NCI-H460 (cell line): Measurements from ENCODE around the gene ZNRF3. TPM values are rescaled to one million over a fixed set of nuclear protein-coding genes. Genes with fewer than 3 reads are reported as not detected.
"Not testable (repeated sequence)": the region's sequence is repeated elsewhere in the genome, so short reads cannot be mapped to it uniquely, and the experiment has no call there.

Source experiments
- DNase-seq: peaks from one replicate; pipeline ENCODE4 v3.0.0-alpha.2; 2016; ENCODE audit warnings: low read depth; ENCODE audit errors: extremely low read depth
- total RNA-seq: library from RNA; depleted of rRNA; stranded (reverse); fragments of >200 nt; shearing (Covaris generic); gene quantifications from 2 replicates; pipeline ENCODE4 v1.2.3, GENCODE V29; 2014

The ZNRF3 gene
- total RNA-seq, 1 experiment from 2014 or later = 2.8 TPM

GRCh38 chr22:28927630-28928029 lies 44.3 kb downstream of the ZNRF3 start:
- no peak for DNase-seq

GRCh38 chr22:28929197-28929596 lies 45.8 kb downstream of the ZNRF3 start:
- no peak for DNase-seq

GRCh38 chr22:28930357-28931007 lies 47.1 kb downstream of the ZNRF3 start:
- no peak for DNase-seq

- no peak for DNase-seq
Measured at GRCh38 chr22:28931844-28932567, 48.6 kb downstream of the ZNRF3 start.

GRCh38 chr22:28933321-28933720 lies 49.9 kb downstream of the ZNRF3 start:
- no peak for DNase-seq

- no peak for DNase-seq
Measured at GRCh38 chr22:28934026-28934425, 50.7 kb downstream of the ZNRF3 start.

- no peak for DNase-seq
Measured at GRCh38 chr22:28935140-28935539, 51.8 kb downstream of the ZNRF3 start.

GRCh38 chr22:28935713-28936112 lies 52.3 kb downstream of the ZNRF3 start:
- no peak for DNase-seq

GRCh38 chr22:28936200-28936599 lies 52.8 kb downstream of the ZNRF3 start:
- DNase-seq = no peak

- no peak for DNase-seq
Measured at GRCh38 chr22:28937206-28938025, 54.0 kb downstream of the ZNRF3 start.

GRCh38 chr22:28938286-28938833 lies 55.0 kb downstream of the ZNRF3 start:
- no peak for DNase-seq

- DNase-seq = no peak
Measured at GRCh38 chr22:28939394-28939793, 56.0 kb downstream of the ZNRF3 start.

- no peak for DNase-seq
Measured at GRCh38 chr22:28939932-28940331, 56.6 kb downstream of the ZNRF3 start.

- no peak for DNase-seq
Measured at GRCh38 chr22:28940441-28940840, 57.1 kb downstream of the ZNRF3 start.

- no peak for DNase-seq
Measured at GRCh38 chr22:28942333-28942732, 59.0 kb downstream of the ZNRF3 start.

GRCh38 chr22:28942801-28943500 lies 59.6 kb downstream of the ZNRF3 start:
- DNase-seq = no peak

GRCh38 chr22:28943501-28943879 lies 60.1 kb downstream of the ZNRF3 start:
- no peak for DNase-seq

GRCh38 chr22:28947125-28947524 lies 63.8 kb downstream of the ZNRF3 start:
- DNase-seq = no peak

- no peak for DNase-seq
Measured at GRCh38 chr22:28948424-28948823, 65.1 kb downstream of the ZNRF3 start.

GRCh38 chr22:28948860-28949551 lies 65.6 kb downstream of the ZNRF3 start:
- not testable (repeated sequence) for DNase-seq
